ENCODE results near the gene PDZK1IP1.
A peak's percentile ranks its signal among the peaks of the same experiment; 100 is the strongest.
"Not testable (repeated sequence)": the region's sequence is repeated elsewhere in the genome, so short reads cannot be mapped to it uniquely, and the experiment has no call there.

The PDZK1IP1 gene

DNA sequence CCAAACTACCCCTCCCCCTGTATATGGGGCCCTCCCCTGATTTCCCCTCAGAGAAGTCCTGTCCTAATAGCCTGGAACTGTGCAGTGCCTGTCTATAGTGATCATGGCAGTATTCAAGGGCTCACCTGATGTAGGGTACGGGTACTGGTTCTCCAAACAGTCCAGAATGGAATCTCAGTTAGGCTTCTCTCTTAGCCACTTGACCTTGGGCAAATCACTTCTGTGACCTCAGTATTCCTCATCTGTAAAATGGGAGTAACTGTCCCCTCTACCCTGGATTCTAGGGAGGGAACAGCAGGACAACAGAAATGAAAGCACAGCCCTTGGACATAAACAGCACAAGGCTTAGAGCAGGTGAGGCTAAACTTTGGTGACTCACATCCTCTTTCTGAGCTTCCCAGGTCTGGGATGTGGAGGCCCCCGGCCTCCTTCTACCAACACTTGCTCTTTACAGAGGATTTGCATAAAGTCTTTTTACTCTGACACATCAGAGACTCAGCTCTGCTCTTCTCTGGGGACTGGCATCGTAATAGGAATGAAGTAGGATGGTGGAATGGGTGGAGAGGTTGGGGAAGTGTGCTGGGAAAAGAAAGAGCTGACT, 20.0 kb upstream of the PDZK1IP1 start:
- Histone ChIP-seq H3K9ac (ENCODE audit: low read depth, low read length) (no peak overlapping the region), H3K27ac (ENCODE audit: low read depth, low read length) (no peak overlapping the region), H3K9me3 (ENCODE audit: control insufficient read depth, insufficient read depth, low read length) (no peaks in the 10 kb centered on the region), H3K4me1 (ENCODE audit: control insufficient read depth, insufficient read depth, low read length) (peaks cover 17% of the 10 kb centered on the region), H3K36me3 (ENCODE audit: control insufficient read depth, insufficient read depth, low read length) (no peaks in the 10 kb centered on the region), H3K27me3 (ENCODE audit: control insufficient read depth, insufficient read depth, low read length) (peaks cover 36% of the 10 kb centered on the region), H3K4me3 (ENCODE audit: low read depth, low read length) (no peak overlapping the region)

DNA sequence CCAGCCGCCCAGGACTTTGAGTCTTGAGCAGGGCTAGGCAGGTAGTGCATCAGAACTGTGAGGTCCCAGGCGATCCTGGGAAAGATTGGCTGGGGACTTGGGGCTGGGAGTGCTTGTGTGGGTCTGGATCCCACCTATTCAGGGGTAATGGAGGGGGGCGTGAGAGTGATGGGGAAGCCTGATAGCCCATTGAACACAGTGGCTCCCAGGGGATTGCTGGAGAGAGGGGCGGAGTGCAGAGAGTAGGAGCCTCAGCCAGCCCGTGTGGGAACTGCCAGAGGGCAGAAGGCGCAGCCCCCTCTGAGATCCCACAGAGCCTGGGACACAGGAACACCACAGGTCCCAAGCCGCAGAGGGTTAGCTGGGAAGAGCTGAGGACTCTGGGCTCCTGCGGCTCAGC, 19.3 kb upstream of the PDZK1IP1 start:
- H3K9me3 ChIP-seq (ENCODE audit: control insufficient read depth, insufficient read depth, low read length) = no peaks in the 10 kb centered on the region
- peaks cover 39% of the 10 kb centered on the region for H3K27me3 ChIP-seq (ENCODE audit: control insufficient read depth, insufficient read depth, low read length)
- H3K27ac ChIP-seq (ENCODE audit: low read depth, low read length) = no peak overlapping the region
- H3K36me3 ChIP-seq (ENCODE audit: control insufficient read depth, insufficient read depth, low read length) = no peaks in the 10 kb centered on the region
- H3K4me1 ChIP-seq (ENCODE audit: control insufficient read depth, insufficient read depth, low read length) = peaks cover 17% of the 10 kb centered on the region
- H3K9ac ChIP-seq (ENCODE audit: low read depth, low read length) = no peak overlapping the region
- no peak overlapping the region for H3K4me3 ChIP-seq (ENCODE audit: low read depth, low read length)

DNA sequence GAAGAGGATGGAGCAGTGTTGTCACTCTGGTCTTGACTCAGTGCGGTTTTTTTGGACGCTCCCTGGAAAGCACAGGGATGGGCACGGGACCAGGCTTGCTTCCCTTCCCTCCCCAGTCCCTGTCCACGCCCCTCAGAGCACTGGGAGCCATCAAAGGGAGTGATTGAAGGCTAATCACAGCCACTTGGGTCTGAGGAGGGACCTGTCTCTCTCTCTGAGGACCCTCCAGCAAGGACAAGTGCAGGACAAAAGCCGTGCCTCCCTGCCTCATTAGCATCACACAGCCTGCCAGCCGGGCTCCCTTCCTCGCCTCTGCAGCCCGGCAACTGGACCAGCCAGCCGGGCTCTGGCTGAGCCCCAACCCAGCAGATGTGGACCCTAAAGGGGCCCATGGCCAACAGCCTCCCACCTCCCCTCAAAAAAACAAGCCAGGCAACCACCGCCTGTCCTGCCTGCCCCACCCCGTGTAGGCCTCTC, 18.6 kb upstream of the PDZK1IP1 start:
- H3K9ac ChIP-seq (ENCODE audit: low read depth, low read length) = no peak overlapping the region
- no peaks in the 10 kb centered on the region for H3K36me3 ChIP-seq (ENCODE audit: control insufficient read depth, insufficient read depth, low read length)
- peak overlapping the region; percentile 39; the same call in 1 of the 2 replicates for H3K4me3 ChIP-seq (ENCODE audit: low read depth, low read length)
- H3K27me3 ChIP-seq (ENCODE audit: control insufficient read depth, insufficient read depth, low read length) = peaks cover 43% of the 10 kb centered on the region
- H3K9me3 ChIP-seq (ENCODE audit: control insufficient read depth, insufficient read depth, low read length) = no peaks in the 10 kb centered on the region
- H3K27ac ChIP-seq (ENCODE audit: low read depth, low read length) = no peak overlapping the region
- peaks cover 17% of the 10 kb centered on the region for H3K4me1 ChIP-seq (ENCODE audit: control insufficient read depth, insufficient read depth, low read length)

DNA sequence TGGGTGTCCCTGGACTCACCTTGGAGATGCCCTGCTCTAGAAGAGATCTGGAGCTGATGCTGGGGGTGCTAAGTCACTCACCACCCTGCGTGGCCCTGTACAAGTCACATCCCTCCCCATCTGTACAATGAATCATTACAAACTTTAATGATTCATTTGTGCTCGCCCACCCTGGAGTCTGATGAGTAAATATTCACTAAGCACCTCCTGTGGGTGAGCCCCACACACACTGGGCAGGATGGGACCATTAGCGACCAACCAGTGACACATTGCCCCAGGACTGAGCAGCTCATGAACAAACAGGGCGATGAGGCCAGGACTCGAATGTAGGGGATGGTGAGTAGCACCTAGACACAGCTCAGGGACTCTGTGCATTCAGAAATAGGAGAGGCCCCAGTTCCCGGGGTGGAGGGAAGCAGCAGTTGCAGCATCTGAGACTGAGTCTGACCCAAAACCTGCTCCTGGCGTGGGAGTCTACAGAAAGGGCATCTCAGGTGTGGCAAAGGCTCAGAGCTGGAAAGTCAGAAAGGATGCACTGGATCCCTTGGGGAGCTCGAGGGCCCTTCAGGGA, 18.1 kb upstream of the PDZK1IP1 start:
- peak overlapping the region; percentile 39; the same call in 1 of the 2 replicates for H3K4me3 ChIP-seq (ENCODE audit: low read depth, low read length)
- H3K9ac ChIP-seq (ENCODE audit: low read depth, low read length) = no peak overlapping the region
- no peaks in the 10 kb centered on the region for H3K9me3 ChIP-seq (ENCODE audit: control insufficient read depth, insufficient read depth, low read length)
- no peaks in the 10 kb centered on the region for H3K36me3 ChIP-seq (ENCODE audit: control insufficient read depth, insufficient read depth, low read length)
- H3K27ac ChIP-seq (ENCODE audit: low read depth, low read length) = no peak overlapping the region
- H3K27me3 ChIP-seq (ENCODE audit: control insufficient read depth, insufficient read depth, low read length) = peaks cover 43% of the 10 kb centered on the region
- H3K4me1 ChIP-seq (ENCODE audit: control insufficient read depth, insufficient read depth, low read length) = peaks cover 17% of the 10 kb centered on the region

DNA sequence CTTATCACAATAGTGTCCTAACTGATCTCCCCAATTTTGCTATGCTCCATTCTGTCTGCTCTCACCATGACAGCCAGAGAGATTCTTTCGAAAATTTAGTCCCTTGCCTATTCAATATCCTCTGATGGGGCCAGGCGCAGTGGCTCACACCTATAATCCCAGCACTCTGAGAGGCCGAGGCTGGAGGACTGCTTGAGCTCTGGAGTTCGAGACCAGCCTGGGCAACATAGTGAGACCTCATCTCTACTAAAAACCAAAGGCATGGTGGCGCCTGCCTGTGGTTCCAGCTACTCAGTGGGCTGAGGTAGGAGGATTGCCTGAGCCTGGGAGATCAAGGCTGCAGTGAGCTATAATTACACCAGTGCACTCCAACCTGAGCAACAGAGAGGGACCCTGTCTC, 16.1 kb upstream of the PDZK1IP1 start:
- no peak overlapping the region for H3K4me3 ChIP-seq (ENCODE audit: low read depth, low read length)
- no peak overlapping the region for H3K27ac ChIP-seq (ENCODE audit: low read depth, low read length)
- H3K4me1 ChIP-seq (ENCODE audit: control insufficient read depth, insufficient read depth, low read length) = peaks cover 17% of the 10 kb centered on the region
- H3K27me3 ChIP-seq (ENCODE audit: control insufficient read depth, insufficient read depth, low read length) = peaks cover 46% of the 10 kb centered on the region
- H3K9ac ChIP-seq (ENCODE audit: low read depth, low read length) = no peak overlapping the region
- no peaks in the 10 kb centered on the region for H3K9me3 ChIP-seq (ENCODE audit: control insufficient read depth, insufficient read depth, low read length)
- H3K36me3 ChIP-seq (ENCODE audit: control insufficient read depth, insufficient read depth, low read length) = no peaks in the 10 kb centered on the region

DNA sequence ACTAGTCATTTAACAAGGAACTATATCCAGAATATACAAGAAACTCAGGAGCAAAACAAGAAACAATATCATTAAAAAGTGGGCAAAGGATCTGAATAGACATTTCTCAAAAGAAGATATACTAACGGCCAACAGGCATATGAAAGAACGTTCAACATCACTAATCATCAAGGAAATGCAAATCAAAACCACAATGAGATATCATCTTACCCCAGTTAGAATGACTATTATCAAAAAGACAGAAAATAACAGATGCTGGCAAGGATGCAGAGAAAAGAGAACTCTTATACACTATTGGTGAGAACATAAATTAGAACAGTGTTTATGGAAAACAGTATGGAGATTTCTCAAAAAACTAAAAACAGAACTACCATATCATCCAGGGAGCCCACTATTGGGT, 13.7 kb upstream of the PDZK1IP1 start:
- not testable (repeated sequence) for H3K4me1 ChIP-seq (ENCODE audit: control insufficient read depth, insufficient read depth, low read length); H3K36me3 ChIP-seq (ENCODE audit: control insufficient read depth, insufficient read depth, low read length); H3K9ac ChIP-seq (ENCODE audit: low read depth, low read length); H3K9me3 ChIP-seq (ENCODE audit: control insufficient read depth, insufficient read depth, low read length); H3K27ac ChIP-seq (ENCODE audit: low read depth, low read length); H3K4me3 ChIP-seq (ENCODE audit: low read depth, low read length)
- H3K27me3 ChIP-seq (ENCODE audit: control insufficient read depth, insufficient read depth, low read length) = peaks cover 47% of the 10 kb centered on the region

DNA sequence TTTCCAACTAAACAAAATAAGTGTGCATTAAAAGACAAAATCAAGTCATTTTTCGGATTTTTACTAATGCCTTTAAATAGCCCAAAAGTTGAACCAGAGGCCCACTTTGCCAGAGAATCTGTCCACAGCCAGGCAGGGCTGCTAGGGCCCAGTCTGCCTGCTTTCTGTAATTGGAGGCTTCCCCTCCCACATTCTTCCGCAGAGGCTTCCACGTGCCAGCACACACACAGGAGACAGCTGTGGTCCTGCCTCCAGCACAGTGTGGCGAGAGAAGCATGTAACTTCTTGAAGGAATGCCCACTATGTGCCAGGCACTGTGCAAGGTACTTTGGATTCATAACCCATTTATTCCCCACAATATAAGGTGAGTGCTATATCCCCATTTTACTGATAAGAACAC, 11.3 kb upstream of the PDZK1IP1 start:
- H3K27me3 ChIP-seq (ENCODE audit: control insufficient read depth, insufficient read depth, low read length) = peaks cover 39% of the 10 kb centered on the region
- H3K9me3 ChIP-seq (ENCODE audit: control insufficient read depth, insufficient read depth, low read length) = no peaks in the 10 kb centered on the region
- H3K4me1 ChIP-seq (ENCODE audit: control insufficient read depth, insufficient read depth, low read length) = no peaks in the 10 kb centered on the region
- no peaks in the 10 kb centered on the region for H3K36me3 ChIP-seq (ENCODE audit: control insufficient read depth, insufficient read depth, low read length)
- no peak overlapping the region for H3K9ac ChIP-seq (ENCODE audit: low read depth, low read length)
- H3K27ac ChIP-seq (ENCODE audit: low read depth, low read length) = no peak overlapping the region
- H3K4me3 ChIP-seq (ENCODE audit: low read depth, low read length) = no peak overlapping the region

DNA sequence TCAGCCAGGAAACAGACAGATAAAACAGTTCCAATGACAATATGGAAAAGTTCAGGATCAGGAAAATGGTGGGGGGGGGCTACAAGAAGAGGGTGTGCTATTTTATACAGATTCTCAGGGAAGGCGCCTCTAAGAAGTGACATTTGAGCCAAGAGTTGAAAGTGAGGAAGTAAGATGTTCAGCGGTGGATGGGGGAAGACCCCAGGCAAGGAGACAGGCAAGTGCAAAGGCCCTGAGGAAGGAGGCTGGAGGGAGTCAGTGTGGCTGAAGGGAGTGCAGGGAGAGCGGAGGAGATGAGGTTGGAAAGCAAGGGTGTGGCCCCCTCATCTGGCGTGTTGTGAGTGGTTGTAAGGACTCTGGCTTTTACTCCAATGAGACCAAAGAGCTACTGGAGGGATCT, 8.4 kb upstream of the PDZK1IP1 start:
- Histone ChIP-seq H3K9ac (ENCODE audit: low read depth, low read length) (no peak overlapping the region), H3K4me1 (ENCODE audit: control insufficient read depth, insufficient read depth, low read length) (peaks cover 6% of the 10 kb centered on the region; the same call in 1 of the 2 replicates), H3K9me3 (ENCODE audit: control insufficient read depth, insufficient read depth, low read length) (no peaks in the 10 kb centered on the region), H3K4me3 (ENCODE audit: low read depth, low read length) (no peak overlapping the region), H3K27ac (ENCODE audit: low read depth, low read length) (no peak overlapping the region), H3K27me3 (ENCODE audit: control insufficient read depth, insufficient read depth, low read length) (peaks cover 48% of the 10 kb centered on the region), H3K36me3 (ENCODE audit: control insufficient read depth, insufficient read depth, low read length) (no peaks in the 10 kb centered on the region)

DNA sequence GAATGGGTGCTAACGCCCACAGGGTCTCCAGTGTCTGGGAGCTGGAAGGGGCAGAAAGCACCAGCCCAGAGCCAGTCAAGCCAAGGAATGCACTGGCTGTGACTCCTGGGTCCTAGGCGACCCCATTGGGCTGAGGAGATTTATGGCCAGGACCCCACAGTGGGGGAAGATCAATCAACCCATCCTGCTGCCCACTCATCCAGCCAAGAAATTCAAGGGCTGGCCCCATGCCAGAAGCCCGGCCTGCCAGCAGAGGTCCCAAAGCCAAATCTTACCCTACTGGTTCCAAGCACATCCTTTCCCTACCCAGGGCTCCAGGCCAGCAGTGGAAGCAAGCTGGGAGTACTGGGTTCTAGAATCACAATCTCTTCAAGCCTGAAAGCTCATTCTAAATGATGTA, 6.8 kb upstream of the PDZK1IP1 start:
- no peaks in the 10 kb centered on the region for H3K9me3 ChIP-seq (ENCODE audit: control insufficient read depth, insufficient read depth, low read length)
- H3K4me3 ChIP-seq (ENCODE audit: low read depth, low read length) = no peak overlapping the region
- peaks cover 15% of the 10 kb centered on the region for H3K4me1 ChIP-seq (ENCODE audit: control insufficient read depth, insufficient read depth, low read length)
- no peak overlapping the region for H3K9ac ChIP-seq (ENCODE audit: low read depth, low read length)
- H3K27me3 ChIP-seq (ENCODE audit: control insufficient read depth, insufficient read depth, low read length) = peaks cover 48% of the 10 kb centered on the region
- H3K27ac ChIP-seq (ENCODE audit: low read depth, low read length) = no peak overlapping the region
- no peaks in the 10 kb centered on the region for H3K36me3 ChIP-seq (ENCODE audit: control insufficient read depth, insufficient read depth, low read length)

DNA sequence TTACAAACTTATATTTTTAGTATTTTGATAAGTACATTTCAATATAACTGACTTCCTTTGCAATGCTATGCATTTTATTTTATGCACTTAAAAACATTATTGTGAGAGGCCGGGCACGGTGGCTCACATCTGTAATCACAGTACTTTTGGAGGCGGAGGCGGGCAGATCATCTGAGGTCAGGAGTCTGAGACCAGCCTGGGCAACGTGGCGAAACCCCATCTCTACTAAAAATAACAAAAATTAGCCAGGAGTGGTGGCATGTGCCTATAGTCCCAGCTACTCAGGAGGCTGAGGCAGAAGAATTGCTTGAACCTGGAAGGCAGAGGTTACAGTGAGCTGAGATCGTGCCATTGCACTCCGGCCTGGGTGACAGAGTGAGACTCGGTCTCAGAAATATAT, 6.1 kb upstream of the PDZK1IP1 start:
- H3K4me3 ChIP-seq (ENCODE audit: low read depth, low read length); H3K27ac ChIP-seq (ENCODE audit: low read depth, low read length); H3K9me3 ChIP-seq (ENCODE audit: control insufficient read depth, insufficient read depth, low read length); H3K9ac ChIP-seq (ENCODE audit: low read depth, low read length); H3K36me3 ChIP-seq (ENCODE audit: control insufficient read depth, insufficient read depth, low read length): not testable (repeated sequence)
- peaks cover 45% of the 10 kb centered on the region for H3K27me3 ChIP-seq (ENCODE audit: control insufficient read depth, insufficient read depth, low read length)
- peaks cover 15% of the 10 kb centered on the region for H3K4me1 ChIP-seq (ENCODE audit: control insufficient read depth, insufficient read depth, low read length)

DNA sequence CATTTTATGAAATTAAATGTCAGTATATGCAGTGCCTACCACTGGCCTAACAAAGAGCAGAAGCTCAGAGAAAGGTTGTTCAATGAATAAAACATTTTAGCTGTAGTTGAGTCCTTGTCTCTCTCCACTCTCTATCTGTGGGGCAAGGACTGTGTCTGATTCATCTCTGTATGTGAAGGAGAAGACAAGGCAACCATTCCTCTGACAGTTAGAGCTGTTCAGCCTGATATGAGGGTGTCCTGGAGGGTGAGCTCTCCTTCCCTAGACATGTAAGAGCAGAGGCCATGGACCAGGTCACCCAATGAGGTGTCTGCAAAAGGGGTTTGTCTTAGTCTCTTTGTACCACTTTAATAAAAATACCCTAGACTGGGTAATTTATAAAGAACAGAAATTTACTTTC, 4.5 kb upstream of the PDZK1IP1 start:
- Histone ChIP-seq H3K27me3 (ENCODE audit: control insufficient read depth, insufficient read depth, low read length) (peaks cover 37% of the 10 kb centered on the region), H3K27ac (ENCODE audit: low read depth, low read length) (no peak overlapping the region), H3K36me3 (ENCODE audit: control insufficient read depth, insufficient read depth, low read length) (no peaks in the 10 kb centered on the region), H3K9me3 (ENCODE audit: control insufficient read depth, insufficient read depth, low read length) (no peaks in the 10 kb centered on the region), H3K9ac (ENCODE audit: low read depth, low read length) (no peak overlapping the region), H3K4me3 (ENCODE audit: low read depth, low read length) (no peak overlapping the region), H3K4me1 (ENCODE audit: control insufficient read depth, insufficient read depth, low read length) (peaks cover 15% of the 10 kb centered on the region)

Data from HUES48 (cell line).